ENCODE measurements around the gene SNX9. TPM values are rescaled to one million over a fixed set of nuclear protein-coding genes. Genes with fewer than 3 reads are reported as not detected.
"Not testable (repeated sequence)": the region's sequence is repeated elsewhere in the genome, so short reads cannot be mapped to it uniquely, and the experiment has no call there.

The SNX9 gene
- total RNA-seq, 1 experiment from 2014 or later: 37.8 TPM

GRCh38 chr6:157921685-157922367, 98.8 kb downstream of the SNX9 start:
- no peak for DNase-seq (ENCODE audit: low read depth)

DNA sequence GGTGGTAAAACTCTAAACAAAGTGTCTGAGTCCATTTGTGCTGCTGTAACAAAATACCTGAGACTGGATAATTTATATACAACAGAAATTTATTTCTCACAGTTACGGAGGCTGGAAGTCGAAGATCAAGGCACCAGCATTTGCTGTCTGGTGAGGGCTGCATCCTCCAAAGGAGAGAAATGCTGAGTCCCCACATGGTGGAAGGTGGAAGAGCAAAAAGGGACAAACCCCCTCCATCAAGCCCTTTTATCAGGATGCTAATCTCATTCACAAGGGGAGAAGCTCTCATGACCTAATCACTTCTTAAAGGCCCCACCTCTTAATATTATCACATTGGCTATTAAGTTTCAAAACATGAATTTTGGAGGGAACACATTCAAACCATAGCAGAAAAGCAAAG, 102.7 kb downstream of the SNX9 start:
- no peak for DNase-seq (ENCODE audit: low read depth)

- DNase-seq (ENCODE audit: low read depth): no peak
Observed at GRCh38 chr6:157927011-157927410, 104.0 kb downstream of the SNX9 start.

- DNase-seq (ENCODE audit: low read depth): no peak
Observed at GRCh38 chr6:157928428-157928827, 105.4 kb downstream of the SNX9 start.

GRCh38 chr6:157929076-157929475, 106.0 kb downstream of the SNX9 start:
- no peak for DNase-seq (ENCODE audit: low read depth)

- DNase-seq (ENCODE audit: low read depth): no peak
Observed at GRCh38 chr6:157929765-157930319, 106.8 kb downstream of the SNX9 start.

DNA sequence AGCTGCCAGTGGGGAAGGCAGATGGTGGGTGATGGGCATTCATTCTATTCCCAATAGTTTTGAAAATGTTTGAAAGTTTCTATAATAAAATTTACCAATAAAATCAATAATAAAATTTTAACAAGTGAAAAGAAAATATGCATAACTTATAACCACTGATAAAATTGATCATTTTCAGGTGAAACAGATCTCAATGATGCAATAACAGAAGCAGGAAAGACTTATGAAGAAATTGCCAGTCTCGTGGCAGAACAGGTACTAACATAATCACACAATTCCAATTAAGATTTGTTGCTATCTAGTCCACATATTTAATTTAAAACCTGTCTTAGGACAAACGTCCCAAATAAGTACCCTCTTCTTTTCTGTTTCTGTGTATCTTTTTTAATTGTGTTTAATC, 112.7 kb downstream of the SNX9 start:
- DNase-seq (ENCODE audit: low read depth): no peak

DNA sequence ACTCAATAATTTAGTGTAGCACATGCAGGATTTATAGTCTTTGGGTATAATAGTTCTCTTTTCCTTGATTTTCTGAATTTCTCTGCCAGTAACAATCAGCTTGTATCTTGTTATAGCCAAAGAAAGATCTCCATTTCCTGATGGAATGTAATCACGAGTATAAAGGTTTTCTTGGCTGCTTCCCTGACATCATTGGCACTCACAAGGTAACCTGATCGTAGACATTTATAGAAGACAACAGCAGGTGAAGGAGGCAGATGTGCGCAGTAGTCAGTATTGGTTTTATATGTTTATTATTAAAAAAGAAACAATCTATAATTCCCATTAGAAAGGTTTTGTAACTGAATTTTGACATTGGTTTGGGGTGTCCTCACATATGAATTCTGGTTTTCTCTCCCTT, 114.3 kb downstream of the SNX9 start:
- DNase-seq (ENCODE audit: low read depth): no peak

GRCh38 chr6:157937916-157938315, 114.9 kb downstream of the SNX9 start:
- no peak for DNase-seq (ENCODE audit: low read depth)

DNA sequence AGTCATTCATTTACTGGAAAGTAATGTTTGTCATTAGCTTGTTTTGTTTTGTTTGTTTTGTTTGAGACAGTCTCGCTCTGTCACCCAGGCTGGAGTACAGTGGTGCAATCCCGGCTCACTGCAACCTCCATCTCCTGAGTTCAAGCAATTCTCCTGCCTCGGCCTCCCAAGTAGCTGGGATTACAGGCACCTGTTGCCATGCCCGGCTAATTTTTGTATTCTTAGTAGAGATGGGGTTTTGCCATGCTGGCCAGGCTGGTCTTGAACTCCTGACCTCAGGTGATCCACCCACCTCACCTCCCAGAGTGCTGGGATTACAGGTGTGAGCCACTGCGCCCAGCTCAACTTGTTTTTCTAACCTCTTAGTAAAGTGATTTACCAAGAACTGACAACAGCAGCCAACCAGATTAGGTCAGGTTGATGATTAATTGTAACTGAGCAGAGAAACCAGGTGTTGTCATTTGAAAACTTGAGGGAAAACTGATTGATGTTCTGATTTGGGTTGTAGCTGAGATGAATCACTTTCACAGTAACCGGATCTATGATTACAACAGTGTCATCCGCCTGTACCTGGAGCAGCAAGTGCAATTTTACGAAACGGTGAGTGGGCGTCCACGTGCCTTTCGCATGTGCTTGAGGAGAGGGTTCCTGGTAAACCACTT, 117.5 kb downstream of the SNX9 start:
- not testable (repeated sequence) for DNase-seq (ENCODE audit: low read depth)

- DNase-seq (ENCODE audit: low read depth): no peak
Observed at GRCh38 chr6:157941101-157941863, 118.2 kb downstream of the SNX9 start.

DNA sequence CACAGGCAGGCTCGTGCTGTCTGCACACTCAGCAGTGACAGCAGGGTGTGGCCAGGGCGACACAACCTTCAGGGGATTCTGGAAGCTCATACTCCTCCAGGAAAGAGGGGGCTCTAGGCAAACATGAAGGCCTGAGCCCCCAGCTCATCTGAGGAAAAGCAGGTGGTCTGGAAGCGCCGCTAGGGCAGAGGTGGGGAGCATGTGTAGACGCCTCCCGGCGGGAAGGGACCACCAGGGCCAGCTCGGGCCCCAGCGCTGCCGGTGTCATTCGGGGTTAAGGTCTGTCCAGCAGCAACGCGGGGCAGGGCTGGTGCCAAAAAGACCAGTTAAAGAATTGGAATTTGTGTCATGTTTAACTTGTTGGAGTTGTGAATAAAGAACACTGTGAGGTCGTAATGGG, 119.3 kb downstream of the SNX9 start:
- DNase-seq (ENCODE audit: low read depth): no peak

DNA sequence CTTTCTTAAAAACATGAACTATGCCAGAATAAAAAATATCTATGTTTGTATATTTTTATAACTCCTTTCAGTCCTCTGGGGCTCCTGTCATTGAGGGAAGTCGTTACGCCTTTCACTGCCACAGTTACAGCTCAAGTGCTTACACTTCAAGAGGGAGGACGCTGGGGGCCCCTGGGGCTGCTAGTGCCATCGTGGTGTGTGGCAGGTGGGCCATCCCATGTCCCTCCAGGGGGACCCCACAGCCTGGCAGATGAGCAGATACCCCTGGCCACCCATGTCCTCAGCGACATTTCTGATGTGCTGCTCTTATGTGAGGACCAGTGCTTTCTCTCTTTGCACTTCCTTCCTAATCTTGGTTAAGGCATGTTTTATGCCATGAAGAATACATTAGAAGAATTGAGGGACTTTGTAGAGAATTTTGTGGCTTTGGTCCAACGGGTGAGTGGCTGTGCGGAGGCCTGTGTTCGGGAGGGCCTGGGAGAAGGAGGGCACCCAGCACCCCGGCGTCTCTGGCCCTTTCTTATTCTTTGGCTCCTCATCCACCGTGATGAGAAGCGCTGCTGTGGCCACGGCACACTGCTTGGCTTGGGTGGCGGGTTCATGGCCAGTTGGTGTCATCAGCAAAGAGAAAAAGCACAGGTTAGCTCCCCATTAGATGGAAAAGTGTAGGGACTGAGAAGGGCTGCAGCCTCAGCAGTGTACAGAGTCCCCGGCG, 120.4 kb downstream of the SNX9 start:
- DNase-seq (ENCODE audit: low read depth): no peak

GRCh38 chr6:157943964-157944283, 120.9 kb downstream of the SNX9 start:
- DNase-seq (ENCODE audit: low read depth): no peak

GRCh38 chr6:157944983-157945931, 122.2 kb downstream of the SNX9 start:
- no peak for DNase-seq (ENCODE audit: low read depth)

- no peak for DNase-seq (ENCODE audit: low read depth)
Observed at GRCh38 chr6:157946053-157946617, 123.1 kb downstream of the SNX9 start.

- peak; percentile 40 for DNase-seq (ENCODE audit: low read depth)
Observed at GRCh38 chr6:157946865-157947532, 124.0 kb downstream of the SNX9 start.

DNA sequence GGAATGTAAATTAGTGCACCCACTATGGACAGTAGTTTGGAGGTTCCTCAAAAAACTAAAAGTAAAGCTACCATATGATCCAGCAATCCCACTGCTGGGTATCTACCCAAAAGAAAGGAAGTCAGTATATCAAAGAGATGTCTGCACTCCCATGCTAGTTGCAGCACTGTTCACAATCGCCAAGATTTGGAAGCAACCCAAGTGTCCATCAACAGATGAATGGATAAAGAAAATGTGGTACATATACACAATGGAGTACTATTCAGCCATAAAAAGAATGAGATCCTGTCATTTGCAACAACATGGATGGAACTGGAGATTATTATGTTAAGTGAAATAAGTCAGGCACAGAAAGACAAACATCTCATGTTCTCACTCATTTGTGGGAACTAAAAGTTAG, 127.9 kb downstream of the SNX9 start:
- not testable (repeated sequence) for DNase-seq (ENCODE audit: low read depth)

- DNase-seq (ENCODE audit: low read depth): no peak
Observed at GRCh38 chr6:157951828-157952227, 128.8 kb downstream of the SNX9 start.

DNA sequence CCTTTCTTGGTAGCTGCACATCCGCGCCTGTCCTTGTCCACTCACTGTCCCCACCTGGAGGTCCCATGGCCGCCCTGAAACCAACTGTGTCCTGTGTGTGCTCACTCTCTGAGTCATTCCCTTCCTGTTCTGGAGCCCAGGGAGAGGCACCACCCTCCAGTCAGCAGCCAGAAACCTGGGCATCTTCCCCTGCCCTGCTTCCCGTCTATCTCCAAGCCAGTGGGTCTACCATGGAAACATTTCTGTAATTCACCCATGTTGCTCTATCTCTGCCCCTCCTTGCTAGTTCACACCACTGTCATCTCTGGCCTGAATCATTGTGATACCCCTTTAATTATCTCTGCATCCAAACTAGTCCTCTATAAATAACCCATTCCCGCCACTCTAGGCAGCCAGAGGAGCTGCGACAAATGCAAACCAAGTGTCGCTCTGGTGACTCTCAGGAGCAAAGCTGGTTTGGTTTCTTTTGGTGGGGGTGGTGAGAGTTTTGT, 129.9 kb downstream of the SNX9 start:
- peak; percentile 40 for DNase-seq (ENCODE audit: low read depth)
